Lower leg skin (tissue), 3 donors: ENCODE results near the gene G0S2.

Experiments
- POLR2A ChIP-seq, 2 donors: fragments of 450-650 bp; IDR thresholded peaks; one replicate each; pipeline ENCODE4 v1.6.1; 2016 to 2017; ENCODE audit warnings: antibody characterized with exemption in 2 of 2, mild to moderate bottlenecking in 1 of 2, moderate library complexity in 1 of 2
- TF ChIP-seq, protein P1 (sequence below), 3 donors: fragments of 450-650 bp; IDR thresholded peaks; one replicate each; pipeline ENCODE4 v1.5.1; 2016; ENCODE audit warnings: antibody characterized with exemption in 3 of 3, mild to moderate bottlenecking in 3 of 3, moderate library complexity in 2 of 3

GRCh38 chr1:209646558-209646957, 28.7 kb upstream of the G0S2 start:
- TF ChIP-seq, protein P1, sequence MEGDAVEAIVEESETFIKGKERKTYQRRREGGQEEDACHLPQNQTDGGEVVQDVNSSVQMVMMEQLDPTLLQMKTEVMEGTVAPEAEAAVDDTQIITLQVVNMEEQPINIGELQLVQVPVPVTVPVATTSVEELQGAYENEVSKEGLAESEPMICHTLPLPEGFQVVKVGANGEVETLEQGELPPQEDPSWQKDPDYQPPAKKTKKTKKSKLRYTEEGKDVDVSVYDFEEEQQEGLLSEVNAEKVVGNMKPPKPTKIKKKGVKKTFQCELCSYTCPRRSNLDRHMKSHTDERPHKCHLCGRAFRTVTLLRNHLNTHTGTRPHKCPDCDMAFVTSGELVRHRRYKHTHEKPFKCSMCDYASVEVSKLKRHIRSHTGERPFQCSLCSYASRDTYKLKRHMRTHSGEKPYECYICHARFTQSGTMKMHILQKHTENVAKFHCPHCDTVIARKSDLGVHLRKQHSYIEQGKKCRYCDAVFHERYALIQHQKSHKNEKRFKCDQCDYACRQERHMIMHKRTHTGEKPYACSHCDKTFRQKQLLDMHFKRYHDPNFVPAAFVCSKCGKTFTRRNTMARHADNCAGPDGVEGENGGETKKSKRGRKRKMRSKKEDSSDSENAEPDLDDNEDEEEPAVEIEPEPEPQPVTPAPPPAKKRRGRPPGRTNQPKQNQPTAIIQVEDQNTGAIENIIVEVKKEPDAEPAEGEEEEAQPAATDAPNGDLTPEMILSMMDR (IDR thresholded peaks at IDR 0.05), result no peak
- no peak for TF ChIP-seq POLR2A (IDR thresholded peaks at IDR 0.05)
